NCI-H1694 (cell line): Measurements from ENCODE around the gene ADNP2.

Source experiments
- DNase-seq: peaks from one replicate; lab custom pipeline; 2025; lab: John Stamatoyannopoulos, UW

The ADNP2 gene

GRCh38 chr18:80107426-80107825 lies 1.6 kb upstream of the ADNP2 start:
- no peak for DNase-seq

GRCh38 chr18:80108121-80108536 lies 933 bp upstream of the ADNP2 start:
- no peak for DNase-seq

DNA sequence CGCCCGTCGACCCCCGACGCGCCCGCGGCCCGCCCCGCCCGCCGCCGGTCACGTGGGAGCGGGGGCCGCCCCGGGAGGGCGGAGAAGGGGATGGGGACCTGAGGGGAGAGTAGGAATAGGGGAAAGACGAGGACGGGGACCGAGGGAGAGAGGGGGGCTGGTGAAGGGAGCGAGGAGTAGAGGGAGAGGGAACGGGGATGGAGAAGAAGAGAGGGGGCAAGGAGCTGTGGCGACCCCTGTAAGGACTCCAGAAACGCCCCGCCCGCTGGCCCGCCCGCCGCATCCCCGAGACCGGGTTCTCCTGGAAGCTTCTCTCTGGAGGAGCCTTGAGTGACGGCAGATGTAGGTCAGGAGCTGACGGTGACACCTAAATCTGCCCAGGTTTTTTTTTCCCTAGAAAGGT lies 615 bp downstream of the ADNP2 start:
- no peak for DNase-seq

- DNase-seq = no peak
These were observed 3.7 kb downstream of the ADNP2 start for GRCh38 chr18:80112624-80113248.

DNA sequence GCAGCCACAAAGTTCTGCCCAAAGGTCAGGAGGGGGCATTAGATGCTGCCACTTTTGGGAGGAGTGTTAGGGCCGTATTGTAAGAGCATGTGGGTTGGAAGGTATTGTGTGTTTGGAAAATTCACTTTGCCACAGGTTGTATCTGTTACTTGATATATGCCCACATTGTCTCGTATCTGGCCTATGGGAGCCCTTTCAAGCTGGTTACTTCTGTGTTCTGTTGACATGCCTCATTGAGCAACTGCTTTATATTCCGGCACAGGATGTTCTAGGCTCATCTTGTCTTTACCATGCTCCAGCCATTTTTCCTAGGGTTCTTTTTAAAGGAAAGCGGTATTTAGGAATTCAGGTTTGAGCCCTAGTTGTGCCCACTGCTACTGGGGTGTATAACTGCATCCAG lies 6.0 kb downstream of the ADNP2 start:
- no peak for DNase-seq

- no peak for DNase-seq
These were observed 10.0 kb downstream of the ADNP2 start for GRCh38 chr18:80119111-80119510.

- DNase-seq = no peak
These were observed 11.9 kb downstream of the ADNP2 start for GRCh38 chr18:80120932-80121331.

DNA sequence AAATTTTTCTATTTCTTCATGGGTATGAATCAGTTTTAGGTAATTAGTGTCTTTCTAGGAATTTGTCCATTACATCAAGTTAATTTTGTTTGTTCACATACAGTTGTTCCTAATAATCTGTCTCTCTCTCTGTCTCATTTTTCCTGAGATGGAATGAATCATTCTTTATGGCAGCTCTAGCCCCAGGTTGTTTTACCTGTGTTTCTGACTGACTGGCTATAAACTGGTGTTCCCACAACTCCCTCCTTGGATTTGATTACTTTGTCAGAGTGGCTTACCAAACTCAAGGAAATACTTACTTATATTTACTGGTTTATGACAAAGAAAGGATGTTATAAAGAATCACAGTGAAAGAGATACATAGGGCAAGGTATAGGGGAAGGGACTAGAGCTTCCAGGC lies 15.1 kb downstream of the ADNP2 start:
- DNase-seq = no peak

DNA sequence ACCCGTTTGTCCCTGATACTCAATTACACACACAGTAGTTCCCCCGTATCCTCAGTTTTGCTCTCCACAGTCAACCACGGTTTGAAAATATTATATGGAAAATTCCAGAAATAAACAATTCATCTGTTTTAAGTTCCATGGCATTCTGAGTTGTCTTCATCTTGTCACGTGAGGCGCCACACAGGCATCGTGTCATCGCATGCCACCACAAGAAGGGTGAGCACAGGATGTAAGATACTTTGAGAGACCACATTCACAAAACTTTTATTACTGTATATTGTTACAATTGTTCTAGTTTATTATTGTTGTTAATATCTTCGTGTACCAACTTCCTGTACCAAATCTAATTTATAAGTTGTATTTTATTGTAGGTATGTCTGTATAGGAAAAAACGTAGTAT lies 17.7 kb downstream of the ADNP2 start:
- no peak for DNase-seq

- DNase-seq = no peak
These were observed 18.6 kb downstream of the ADNP2 start for GRCh38 chr18:80127635-80128034.

GRCh38 chr18:80129672-80130367 lies 20.8 kb downstream of the ADNP2 start:
- DNase-seq = no peak

DNA sequence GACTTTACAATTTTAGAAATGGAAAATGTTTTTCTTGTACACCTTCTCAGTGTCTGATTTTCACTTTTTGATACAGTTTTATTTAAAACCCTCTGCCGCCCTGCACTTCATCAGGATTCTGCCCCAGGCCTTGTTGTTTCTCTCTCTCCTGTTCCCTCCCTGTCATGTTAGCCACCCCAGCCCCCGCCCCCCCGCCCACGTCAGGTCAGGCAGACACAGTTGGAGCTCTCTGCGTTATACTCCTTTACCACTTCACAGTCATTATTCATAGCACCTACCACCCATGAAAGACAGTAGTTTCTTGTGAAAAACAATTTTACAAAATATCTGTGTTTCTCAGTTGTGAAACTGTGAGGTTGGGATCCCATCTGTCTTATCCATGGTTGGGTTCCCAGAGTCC lies 21.5 kb downstream of the ADNP2 start:
- no peak for DNase-seq

DNA sequence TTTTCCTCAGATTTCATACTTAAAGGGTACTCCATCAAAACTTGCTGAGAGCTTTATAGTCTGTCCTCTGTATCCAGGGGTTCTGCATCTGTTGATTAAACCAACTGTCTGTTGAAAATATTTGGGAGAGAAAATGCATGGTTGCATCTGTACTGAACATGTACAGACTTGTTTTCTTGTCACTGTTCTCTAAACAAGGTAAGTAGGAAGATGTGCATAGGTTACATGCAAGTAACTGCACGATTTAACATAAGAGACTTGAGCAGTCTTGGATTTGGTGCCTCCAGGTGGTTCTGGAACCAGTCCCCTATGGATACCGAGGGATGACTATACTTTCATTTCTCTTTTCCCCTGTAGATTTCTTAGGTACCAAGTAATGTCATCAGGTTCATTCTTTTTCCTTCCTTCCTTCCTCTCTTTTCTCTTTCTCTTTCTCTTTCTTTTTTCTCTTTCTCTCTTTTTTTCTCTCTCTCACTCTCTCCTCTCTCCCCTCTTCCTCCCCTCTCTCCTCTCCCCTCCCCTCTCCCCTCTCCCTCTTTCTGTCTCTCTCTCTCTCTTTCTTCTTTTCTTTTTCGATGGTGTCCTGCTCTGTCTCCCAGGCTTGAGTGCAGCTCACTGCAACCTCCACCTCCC lies 23.2 kb downstream of the ADNP2 start:
- DNase-seq = no peak

DNA sequence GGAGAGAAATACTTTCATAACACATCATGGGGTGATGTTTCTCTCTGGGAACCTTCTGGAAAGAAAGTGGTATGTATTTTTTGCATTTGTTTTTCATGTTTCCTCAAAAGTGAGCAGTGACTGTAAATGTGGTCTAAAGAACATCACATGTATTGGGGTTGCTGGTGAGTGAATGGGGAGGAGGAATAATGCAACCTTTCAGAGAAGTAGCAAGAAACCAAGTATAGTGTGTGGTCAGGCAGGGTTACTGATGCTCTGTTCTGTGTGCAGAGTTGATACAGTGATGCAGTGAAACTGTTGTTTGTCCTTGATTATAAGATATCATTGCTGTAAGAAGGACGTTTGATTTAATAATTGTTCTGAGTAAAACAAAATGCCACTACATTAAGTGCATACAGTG lies 24.1 kb downstream of the ADNP2 start:
- DNase-seq = no peak

GRCh38 chr18:80135136-80135535 lies 26.1 kb downstream of the ADNP2 start:
- no peak for DNase-seq

- no peak for DNase-seq
These were observed 27.6 kb downstream of the ADNP2 start for GRCh38 chr18:80136679-80137078.

DNA sequence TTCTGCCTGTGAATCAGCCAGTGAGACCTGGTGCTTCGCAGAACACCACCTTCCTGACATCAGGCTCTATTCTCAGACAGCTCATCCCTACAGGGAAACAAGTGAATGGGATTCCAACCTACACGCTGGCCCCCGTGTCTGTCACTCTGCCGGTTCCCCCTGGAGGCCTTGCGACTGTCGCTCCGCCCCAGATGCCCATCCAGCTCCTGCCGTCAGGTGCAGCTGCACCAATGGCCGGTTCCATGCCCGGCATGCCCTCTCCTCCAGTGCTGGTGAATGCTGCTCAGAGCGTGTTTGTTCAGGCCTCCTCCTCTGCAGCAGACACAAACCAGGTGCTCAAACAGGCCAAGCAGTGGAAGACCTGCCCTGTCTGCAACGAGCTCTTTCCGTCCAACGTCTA lies 28.1 kb downstream of the ADNP2 start:
- no peak for DNase-seq

DNA sequence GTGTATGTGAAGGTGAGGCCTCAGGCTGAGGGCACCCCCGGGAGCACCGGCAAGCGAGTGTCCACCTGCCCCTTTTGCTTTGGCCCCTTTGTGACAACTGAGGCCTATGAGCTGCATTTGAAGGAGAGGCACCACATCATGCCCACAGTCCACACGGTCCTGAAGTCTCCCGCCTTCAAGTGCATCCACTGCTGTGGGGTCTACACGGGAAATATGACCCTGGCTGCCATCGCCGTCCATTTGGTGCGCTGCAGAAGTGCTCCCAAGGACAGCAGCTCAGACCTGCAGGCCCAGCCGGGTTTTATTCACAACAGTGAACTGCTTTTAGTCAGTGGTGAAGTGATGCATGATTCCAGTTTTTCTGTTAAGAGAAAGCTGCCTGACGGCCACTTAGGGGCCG lies 28.9 kb downstream of the ADNP2 start:
- no peak for DNase-seq

DNA sequence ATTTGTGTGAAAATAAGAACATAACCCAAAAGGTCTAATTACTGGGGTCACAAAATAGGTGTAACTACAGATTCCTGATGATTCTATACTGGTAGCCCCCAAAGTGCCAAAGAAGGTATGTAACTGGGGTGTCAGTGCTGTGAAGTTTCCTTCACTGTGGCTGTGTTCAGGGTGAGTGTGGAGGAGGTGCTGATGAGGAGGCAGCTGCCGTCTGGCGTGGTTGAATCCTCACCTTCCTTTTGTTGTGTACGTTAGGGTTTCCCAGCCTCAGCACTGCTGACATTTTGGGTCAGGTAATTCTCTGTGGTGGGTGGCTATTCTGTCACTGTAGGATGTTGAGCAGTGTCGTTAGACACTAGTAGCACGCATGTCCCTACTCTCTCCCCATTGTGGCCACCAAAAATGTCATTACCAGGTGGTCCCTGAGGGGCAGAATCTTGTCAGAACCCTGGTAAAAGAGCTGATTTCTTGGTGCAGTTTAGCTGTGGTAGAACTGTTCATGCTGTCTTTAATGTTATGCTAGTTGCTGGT lies 31.5 kb downstream of the ADNP2 start:
- DNase-seq = no peak

DNA sequence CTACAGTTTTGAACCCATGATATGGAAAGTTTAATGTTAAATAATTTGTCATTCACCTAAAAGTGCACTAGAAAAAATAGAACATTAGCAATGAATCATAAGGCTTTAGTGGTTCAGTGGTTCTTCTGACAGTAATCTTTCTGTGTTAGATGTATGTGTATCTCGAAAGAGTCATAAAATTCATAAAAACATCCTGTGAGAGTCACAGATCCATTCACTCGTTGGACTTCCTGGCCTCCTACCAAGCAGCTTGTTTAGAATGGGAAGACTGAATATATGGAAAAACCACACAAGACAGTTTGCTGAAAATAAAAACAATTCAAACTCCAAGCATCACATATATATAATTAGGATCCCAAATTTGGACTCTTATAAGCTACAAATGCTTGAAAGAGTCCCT lies 34.8 kb downstream of the ADNP2 start:
- no peak for DNase-seq

DNA sequence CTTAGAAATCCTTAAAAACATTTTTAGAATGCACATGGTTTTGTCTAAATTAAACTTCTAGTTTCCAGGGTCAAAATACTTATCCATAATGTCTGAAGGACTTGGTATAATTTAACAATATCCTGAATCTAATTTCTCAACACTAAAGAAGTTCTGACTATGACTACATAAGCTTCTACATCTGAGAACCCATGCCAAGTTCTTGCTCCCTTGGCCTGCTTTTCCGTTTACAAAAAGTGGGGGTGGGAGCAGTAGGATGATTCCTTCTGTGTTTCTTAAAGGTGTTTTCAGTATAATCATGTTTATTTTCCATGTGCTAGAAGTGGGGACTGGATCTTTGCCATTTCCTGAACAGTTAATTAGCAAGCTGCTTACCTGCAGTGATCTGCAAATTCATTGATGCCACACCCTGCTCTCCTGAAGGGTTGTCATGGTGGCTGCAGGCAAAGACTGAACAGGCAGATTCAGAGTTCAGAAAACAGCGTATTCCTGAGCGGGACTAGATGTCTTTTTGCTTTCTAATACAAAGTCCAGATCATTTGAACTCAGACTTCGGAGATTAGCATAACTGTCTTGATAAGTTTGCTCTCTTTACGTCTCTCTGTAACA lies 36.2 kb downstream of the ADNP2 start:
- DNase-seq = no peak

- DNase-seq = no peak
These were observed 38.0 kb downstream of the ADNP2 start for GRCh38 chr18:80147037-80147417.
